NB4 (cell line): ENCODE measurements around the gene OR7G1.

Experiments
- CTCF ChIP-seq: IDR thresholded peaks from one replicate; pipeline ENCODE4 v1.5.1; 2012; ENCODE audit warnings: low read depth, low read length
- POLR2A ChIP-seq: IDR thresholded peaks from 2 replicates; pipeline ENCODE4 v1.6.1; 2011; ENCODE audit warnings: mild to moderate bottlenecking; ENCODE audit not compliant: insufficient read length; ENCODE audit errors: extremely low read depth

GRCh38 chr19:9149997-9150396 lies 34.4 kb upstream of the OR7G1 start:
- TF ChIP-seq CTCF (no peak), POLR2A (no peak)
